Eye (tissue), 1 donor: ENCODE results near the gene SIMC1.

Experiments used
- DNase-seq: peaks from one replicate; pipeline ENCODE4 v3.0.0-alpha.2; 2015

Gene SIMC1

GRCh38 chr5:176389135-176390123 is 151.2 kb downstream of the SIMC1 start:
- no peak for DNase-seq

GRCh38 chr5:176391479-176391878 is 153.3 kb downstream of the SIMC1 start:
- DNase-seq = no peak

- no peak for DNase-seq
These were observed 153.8 kb downstream of the SIMC1 start for GRCh38 chr5:176391999-176392398.

GRCh38 chr5:176392526-176392925 is 154.3 kb downstream of the SIMC1 start:
- DNase-seq = no peak

- no peak for DNase-seq
These were observed 155.9 kb downstream of the SIMC1 start for GRCh38 chr5:176394096-176394495.

- no peak for DNase-seq
These were observed 156.9 kb downstream of the SIMC1 start for GRCh38 chr5:176394881-176395675.
